ENCODE data around the gene DNMT3A.

GRCh38 chr2:25388491-25388890, 46.8 kb upstream of the DNMT3A start:
- no peak for TF ChIP-seq POLR2A (IDR thresholded peaks at IDR 0.05; ENCODE audit: low read depth, low read length)
- no peak for TF ChIP-seq POLR2AphosphoS5 (IDR thresholded peaks at IDR 0.05; ENCODE audit: low read depth, low read length)
- TF ChIP-seq TAF1 (IDR thresholded peaks at IDR 0.05; ENCODE audit: low read depth, low read length) = no peak

All from GM12891 (cell line).